Endothelial cell (in vitro differentiated cells): ENCODE results near the gene FAM222B. TPM values are rescaled to one million over a fixed set of nuclear protein-coding genes. Genes with fewer than 3 reads are reported as not detected.

Experiments
- DNase-seq: peaks from one replicate; pipeline ENCODE4 v3.0.0; 2021; ENCODE audit warnings: low spot score
- H3K27ac Mint-ChIP-seq: one replicate; pipeline ENCODE4 v1.8.0; 2021; ENCODE audit warnings: mixed read lengths, inconsistent platforms; ENCODE audit not compliant: unreplicated experiment
- H3K27me3 Mint-ChIP-seq: one replicate; pipeline ENCODE4 v1.8.0; 2021; ENCODE audit warnings: mild to moderate bottlenecking, moderate library complexity, mixed read lengths, inconsistent platforms; ENCODE audit not compliant: unreplicated experiment
- H3K36me3 Mint-ChIP-seq: one replicate; pipeline ENCODE4 v1.8.0; 2021; ENCODE audit warnings: mild to moderate bottlenecking, low read depth, mixed read lengths, inconsistent platforms; ENCODE audit not compliant: unreplicated experiment
- H3K4me1 Mint-ChIP-seq: one replicate; pipeline ENCODE4 v1.8.0; 2021; ENCODE audit warnings: mild to moderate bottlenecking, mixed read lengths, inconsistent platforms; ENCODE audit not compliant: unreplicated experiment
- H3K4me3 Mint-ChIP-seq: one replicate; pipeline ENCODE4 v1.8.0; 2021; ENCODE audit warnings: mild to moderate bottlenecking, mixed read lengths, inconsistent platforms; ENCODE audit not compliant: unreplicated experiment
- H3K9me3 Mint-ChIP-seq: one replicate; pipeline ENCODE4 v1.8.0; 2021; ENCODE audit warnings: mixed read lengths, inconsistent platforms; ENCODE audit not compliant: unreplicated experiment
- total RNA-seq: library from RNA; stranded (reverse); fragmentation: NEBNext Ultra II Directional; extraction: Animal tissue kit (Norgen Biotek cat#: 25700); gene quantifications from one replicate; pipeline ENCODE4 v1.2.1, GENCODE V29; 2021; ENCODE audit not compliant: unreplicated experiment
- TF ChIP-seq, protein P1 (sequence below): fragments of 200-600 bp; sonication (generic); IDR thresholded peaks from one replicate; pipeline ENCODE4 v1.5.0; 2021; ENCODE audit warnings: antibody characterized with exemption; ENCODE audit not compliant: unreplicated experiment

Gene FAM222B
- total RNA-seq, 1 donor from 2014 or later: 69.9 TPM

DNA sequence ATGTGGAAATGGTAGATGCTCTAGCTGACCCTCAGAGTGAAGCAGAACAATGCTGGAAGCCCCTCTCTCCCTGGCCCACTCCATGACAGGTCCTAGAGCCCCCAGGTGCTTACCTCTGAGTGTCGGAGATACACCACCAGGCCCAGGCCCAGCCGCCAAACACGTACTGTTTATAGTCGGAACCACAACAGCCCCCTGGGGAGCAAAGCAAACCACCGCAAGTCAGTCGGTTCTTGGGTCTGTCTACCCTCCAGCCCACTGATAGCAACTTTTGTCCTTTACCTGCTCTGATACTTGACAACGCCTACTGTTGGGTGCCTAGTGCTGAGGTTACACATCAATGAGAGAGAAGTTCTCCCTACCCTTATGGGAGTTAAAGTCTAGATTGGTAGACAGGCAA lies 46.2 kb upstream of the FAM222B start:
- DNase-seq: no peak
- H3K27me3 Mint-ChIP-seq: peaks cover 7% of the 10 kb centered on the region
- no peak overlapping the region for H3K4me3 Mint-ChIP-seq
- TF ChIP-seq, protein P1, sequence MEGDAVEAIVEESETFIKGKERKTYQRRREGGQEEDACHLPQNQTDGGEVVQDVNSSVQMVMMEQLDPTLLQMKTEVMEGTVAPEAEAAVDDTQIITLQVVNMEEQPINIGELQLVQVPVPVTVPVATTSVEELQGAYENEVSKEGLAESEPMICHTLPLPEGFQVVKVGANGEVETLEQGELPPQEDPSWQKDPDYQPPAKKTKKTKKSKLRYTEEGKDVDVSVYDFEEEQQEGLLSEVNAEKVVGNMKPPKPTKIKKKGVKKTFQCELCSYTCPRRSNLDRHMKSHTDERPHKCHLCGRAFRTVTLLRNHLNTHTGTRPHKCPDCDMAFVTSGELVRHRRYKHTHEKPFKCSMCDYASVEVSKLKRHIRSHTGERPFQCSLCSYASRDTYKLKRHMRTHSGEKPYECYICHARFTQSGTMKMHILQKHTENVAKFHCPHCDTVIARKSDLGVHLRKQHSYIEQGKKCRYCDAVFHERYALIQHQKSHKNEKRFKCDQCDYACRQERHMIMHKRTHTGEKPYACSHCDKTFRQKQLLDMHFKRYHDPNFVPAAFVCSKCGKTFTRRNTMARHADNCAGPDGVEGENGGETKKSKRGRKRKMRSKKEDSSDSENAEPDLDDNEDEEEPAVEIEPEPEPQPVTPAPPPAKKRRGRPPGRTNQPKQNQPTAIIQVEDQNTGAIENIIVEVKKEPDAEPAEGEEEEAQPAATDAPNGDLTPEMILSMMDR: no peak
- H3K27ac Mint-ChIP-seq: no peak overlapping the region
- peaks cover 48% of the 10 kb centered on the region for H3K4me1 Mint-ChIP-seq
- H3K36me3 Mint-ChIP-seq: peaks cover 25% of the 10 kb centered on the region
- no peaks in the 10 kb centered on the region for H3K9me3 Mint-ChIP-seq

- H3K9me3 Mint-ChIP-seq: no peaks in the 10 kb centered on the region
These were observed 45.4 kb upstream of the FAM222B start for GRCh38 chr17:28887871-28888471.

GRCh38 chr17:28885951-28886350 lies 43.4 kb upstream of the FAM222B start:
- no peak for DNase-seq
- H3K27ac Mint-ChIP-seq: no peak overlapping the region
- H3K9me3 Mint-ChIP-seq: no peaks in the 10 kb centered on the region
- H3K4me1 Mint-ChIP-seq: peaks cover 23% of the 10 kb centered on the region
- TF ChIP-seq, protein P1: no peak
- H3K4me3 Mint-ChIP-seq: no peak overlapping the region
- H3K36me3 Mint-ChIP-seq: peaks cover 41% of the 10 kb centered on the region
- peaks cover 7% of the 10 kb centered on the region for H3K27me3 Mint-ChIP-seq

More at GRCh38 chr17:28887871-28888471, 45.4 kb upstream of the FAM222B start:
- Mint-ChIP-seq H3K4me3 (no peak overlapping the region), H3K27ac (no peak overlapping the region), H3K36me3 (peaks cover 30% of the 10 kb centered on the region), H3K27me3 (peaks cover 7% of the 10 kb centered on the region), H3K4me1 (peaks cover 39% of the 10 kb centered on the region)
- no peak for DNase-seq
- TF ChIP-seq, protein P1: no peak

GRCh38 chr17:28885363-28885762 lies 42.8 kb upstream of the FAM222B start:
- no peak overlapping the region for H3K27ac Mint-ChIP-seq
- DNase-seq: no peak
- TF ChIP-seq, protein P1: no peak
- peaks cover 43% of the 10 kb centered on the region for H3K36me3 Mint-ChIP-seq
- peaks cover 7% of the 10 kb centered on the region for H3K27me3 Mint-ChIP-seq
- no peaks in the 10 kb centered on the region for H3K9me3 Mint-ChIP-seq
- H3K4me1 Mint-ChIP-seq: peaks cover 20% of the 10 kb centered on the region
- no peak overlapping the region for H3K4me3 Mint-ChIP-seq

GRCh38 chr17:28883967-28884702 lies 41.5 kb upstream of the FAM222B start:
- Mint-ChIP-seq H3K27ac (no peak overlapping the region), H3K4me1 (peaks cover 20% of the 10 kb centered on the region), H3K4me3 (no peak overlapping the region), H3K27me3 (peaks cover 7% of the 10 kb centered on the region), H3K36me3 (peaks cover 48% of the 10 kb centered on the region), H3K9me3 (no peaks in the 10 kb centered on the region)
- TF ChIP-seq, protein P1: no peak
- DNase-seq: no peak
